Stimulated activated CD4-positive, alpha-beta T cell treated with anti-CD3 and anti-CD28 coated beads, Interleukin-4, amount 100 ng/mL, for 48 hours (primary cell): ENCODE data around the gene PRXL2B.
"Not testable (repeated sequence)": the region's sequence is repeated elsewhere in the genome, so short reads cannot be mapped to it uniquely, and the experiment has no call there.

ENCODE experiments used
- DNase-seq, 2 donors: peaks; one replicate each; pipeline ENCODE4 v3.0.0-alpha.2; 2020; ENCODE audit warnings: low read depth in 2 of 2

The PRXL2B gene, protein sequence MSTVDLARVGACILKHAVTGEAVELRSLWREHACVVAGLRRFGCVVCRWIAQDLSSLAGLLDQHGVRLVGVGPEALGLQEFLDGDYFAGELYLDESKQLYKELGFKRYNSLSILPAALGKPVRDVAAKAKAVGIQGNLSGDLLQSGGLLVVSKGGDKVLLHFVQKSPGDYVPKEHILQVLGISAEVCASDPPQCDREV

DNA sequence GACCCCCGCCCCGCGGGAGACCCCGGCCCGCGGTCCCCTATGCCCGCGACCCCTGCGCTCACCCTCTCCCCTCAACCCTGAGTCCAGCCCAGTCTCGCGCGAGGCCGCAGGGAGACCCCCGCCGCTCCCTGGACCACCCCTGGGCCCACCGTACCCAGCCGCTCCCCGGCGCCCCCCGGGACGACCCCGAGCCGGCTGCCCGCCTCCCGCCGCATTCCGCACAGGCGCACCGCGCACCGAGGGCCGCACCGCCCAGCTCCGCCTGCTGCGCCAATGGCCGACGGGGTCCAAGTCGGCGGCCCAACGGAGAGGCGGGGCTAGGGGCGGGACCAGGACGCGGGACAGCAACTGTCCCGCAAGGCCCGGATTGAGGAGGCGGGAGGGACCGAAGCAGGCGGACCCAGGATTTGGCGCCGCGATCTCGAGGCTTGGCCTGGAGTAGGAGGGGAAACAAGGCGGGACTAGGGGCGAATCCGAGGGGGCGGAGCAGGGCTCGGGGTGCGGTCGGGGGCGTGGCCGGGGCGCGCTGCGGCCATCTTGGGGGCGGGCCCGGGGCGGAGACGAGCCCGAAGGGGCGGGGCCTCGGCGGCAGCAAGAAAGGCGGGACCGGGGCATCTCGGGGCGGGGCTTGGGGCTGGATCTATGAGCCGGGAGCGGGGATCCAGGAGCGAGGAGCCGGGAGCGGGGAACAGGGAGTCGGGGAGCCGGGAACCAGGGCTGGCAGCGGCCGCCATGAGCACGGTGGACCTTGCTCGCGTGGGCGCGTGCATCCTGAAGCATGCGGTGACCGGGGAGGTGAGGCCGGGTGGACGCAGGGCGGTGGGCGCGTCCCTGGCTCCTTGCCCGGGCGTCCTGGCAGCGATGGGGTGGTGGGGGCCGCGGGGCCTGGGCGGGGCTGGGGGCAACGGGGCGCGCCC is at the start of gene PRXL2B:
Gene PRXL2B, plus strand, starts transcription at position 624 of the 917 bp plus-strand sequence. Its CDS starts 109 bp downstream, at position 733.
- peak; percentile 98 to 99 for DNase-seq

DNA sequence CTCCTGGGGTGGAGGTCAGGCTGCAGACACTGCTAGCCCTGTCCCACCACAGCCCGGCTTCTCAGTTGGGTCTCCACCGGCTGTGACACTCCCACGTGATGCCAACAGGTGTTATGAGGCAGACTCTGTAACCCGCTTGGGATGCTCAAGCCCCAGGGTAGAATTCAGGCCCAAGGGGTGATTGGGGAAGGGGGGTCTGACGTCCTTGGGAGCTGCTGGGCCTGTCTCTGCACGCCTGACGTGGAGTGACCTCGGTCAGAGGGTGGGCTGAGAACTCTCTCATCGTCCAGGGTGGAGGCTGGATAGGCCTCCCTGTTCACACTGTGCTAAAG is 48.8 kb upstream of the PRXL2B start:
- no peak for DNase-seq

DNA sequence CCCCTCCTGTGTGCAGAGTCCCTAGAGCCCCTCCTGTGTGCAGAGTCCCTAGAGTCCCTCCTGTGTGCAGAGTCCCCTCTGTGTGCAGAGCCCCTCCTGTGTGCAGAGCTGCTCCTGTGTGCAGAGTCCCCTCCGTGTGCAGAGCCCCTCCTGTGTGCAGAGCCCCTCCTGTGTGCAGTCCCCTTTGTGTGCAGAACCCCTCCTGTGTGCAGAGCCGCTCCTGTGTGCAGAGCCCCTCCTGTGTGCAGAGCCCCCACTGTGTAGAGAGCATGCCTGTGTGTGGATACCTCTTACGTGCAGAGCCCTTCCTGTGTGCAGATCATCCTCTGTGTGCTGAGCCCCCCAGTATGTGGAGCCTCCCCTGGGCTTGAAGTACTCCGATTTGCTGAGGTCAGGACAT is 48.2 kb upstream of the PRXL2B start:
- no peak for DNase-seq

DNA sequence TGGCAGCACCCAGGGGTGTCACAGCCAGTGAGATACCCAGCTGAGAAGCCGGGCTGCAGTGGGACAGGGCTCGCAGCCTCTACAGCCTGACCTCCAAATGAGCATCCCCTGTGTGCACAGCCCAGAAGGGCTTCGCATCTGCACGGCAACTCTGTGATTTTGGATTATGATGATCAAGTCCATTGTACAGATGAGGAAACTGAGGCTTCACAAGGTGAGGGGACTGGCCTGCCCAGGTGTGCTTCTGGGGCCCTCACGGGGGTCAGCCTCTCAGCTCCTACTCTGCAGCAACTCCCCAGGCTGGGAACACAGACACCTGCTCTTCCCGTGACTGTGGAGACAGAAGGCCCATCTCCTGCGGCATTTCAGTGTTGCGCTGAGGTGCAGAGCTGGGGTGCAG is 47.7 kb upstream of the PRXL2B start:
- DNase-seq: no peak

DNA sequence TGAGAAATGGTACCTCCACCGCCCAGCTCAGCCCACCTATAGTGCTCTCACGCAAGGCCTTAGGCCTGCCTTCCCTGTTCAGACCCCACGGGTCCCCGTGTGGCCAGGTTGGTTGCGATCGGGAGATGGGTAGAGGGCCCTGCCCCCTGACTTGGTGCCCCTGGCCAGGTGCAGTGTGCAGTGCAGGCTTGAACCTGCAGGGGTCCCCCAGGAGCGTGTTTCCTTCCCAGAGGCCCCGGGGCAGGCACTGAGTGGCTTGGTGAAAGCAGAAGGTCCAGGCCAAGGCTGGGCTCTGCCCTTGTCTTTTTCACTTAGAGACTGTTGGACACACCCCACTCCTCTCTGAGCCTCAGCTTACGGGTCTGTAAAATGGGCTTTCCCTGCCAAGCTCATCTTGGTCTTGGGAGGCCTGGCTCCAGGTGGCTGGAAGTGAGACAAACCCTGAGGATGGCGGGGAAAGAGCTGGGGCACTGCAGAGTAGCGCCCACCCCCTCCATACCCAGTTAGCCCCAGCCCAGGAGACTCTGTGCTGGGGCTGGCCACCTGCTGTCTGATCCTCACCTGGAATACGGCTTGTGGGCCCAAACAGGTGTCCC is 47.2 kb upstream of the PRXL2B start:
- DNase-seq: no peak

DNA sequence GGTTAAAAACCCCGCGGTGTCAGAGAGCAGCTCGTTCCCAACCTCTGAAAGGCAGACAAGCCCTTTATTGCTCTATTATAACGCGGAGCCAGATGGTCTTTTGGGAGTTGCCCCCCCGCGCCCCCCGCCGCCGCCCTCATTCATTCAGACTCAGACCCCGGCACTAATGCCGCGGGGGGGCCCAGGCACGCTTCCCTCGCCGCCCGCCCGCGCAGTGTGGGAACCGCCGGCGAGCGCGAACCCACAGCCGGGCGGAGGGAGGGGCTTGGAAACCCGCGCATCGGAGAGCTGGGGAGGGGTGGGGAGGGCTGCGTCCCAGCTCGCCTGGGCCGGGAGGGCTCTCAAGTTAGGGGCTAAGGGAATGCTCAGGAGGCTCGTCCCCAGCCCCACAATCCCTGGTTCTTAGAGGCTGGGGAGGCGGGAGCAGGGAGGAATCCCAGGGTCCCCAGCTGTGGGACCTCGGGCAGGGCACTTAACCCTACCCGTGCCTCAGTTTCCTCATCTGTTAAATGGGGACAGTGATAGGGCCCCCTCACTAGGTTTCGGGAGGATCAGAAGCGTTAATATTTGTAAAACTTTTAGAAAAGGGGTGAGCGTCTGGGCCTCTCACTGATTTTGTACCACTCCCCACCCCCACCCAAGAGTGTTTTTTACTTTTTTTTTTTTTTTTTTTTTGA is 45.6 kb upstream of the PRXL2B start:
- DNase-seq: no peak

DNA sequence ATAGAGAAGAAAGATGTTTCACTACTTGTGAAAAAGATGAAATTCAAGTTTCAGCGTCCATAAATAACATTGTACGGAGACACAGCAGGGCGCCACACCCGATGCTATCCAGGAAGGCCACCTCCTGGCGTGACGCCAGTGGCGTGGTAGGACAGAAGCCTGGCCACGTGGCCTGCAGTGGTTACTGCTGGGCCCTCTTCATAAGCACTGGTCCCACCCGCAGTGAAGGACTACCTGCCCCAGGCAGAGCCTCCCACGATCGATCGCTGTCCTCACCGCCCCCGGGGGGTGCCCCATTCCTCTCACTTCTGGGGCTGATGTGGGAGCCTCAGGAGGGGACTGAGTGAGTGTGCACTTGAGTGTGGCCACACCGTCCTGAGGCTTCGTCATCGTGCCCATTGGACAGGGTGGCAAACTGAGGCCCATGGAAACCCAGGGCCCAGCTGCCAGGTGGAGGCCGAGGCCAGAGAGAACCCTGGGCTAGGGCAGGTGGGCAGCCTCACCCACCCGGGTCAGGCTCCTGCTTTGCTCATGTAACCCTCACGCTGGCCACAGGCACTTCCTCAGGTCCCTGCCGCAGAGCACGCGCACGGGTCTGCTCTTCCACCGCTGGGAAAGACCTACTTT is 44.8 kb upstream of the PRXL2B start:
- no peak for DNase-seq

DNA sequence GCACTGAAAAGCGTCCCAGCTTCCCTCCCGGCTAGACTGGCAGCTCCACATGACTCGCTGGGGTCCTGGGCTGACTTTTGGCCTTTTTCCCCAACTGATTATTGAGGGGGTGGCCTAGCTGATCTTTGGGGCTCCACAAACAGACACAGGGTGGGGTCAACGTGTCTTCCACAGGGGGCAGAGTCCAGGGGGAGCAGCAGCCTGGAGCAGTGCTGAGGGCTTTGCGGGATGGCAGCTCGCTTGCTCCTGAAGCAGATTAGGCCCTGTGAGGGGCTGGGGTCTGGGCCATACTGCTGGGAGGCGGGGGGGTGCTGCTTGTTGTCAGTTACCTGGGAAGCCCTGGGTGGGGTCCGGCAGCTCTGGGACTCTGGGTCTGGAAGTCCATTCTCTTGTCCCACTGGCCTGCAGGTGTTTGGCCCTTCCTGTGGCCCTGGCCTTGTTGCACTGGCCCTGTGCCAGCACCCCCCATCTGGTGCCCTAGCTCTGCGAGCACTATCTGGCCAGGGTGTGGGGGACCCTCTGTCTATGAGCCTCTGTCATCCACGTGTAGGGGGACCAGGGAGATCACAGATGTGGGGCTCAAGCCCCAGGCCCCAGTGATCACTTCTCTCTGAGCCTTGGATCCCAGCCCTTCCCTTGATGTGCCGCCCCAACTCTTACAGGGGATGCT is 44.2 kb upstream of the PRXL2B start:
- no peak for DNase-seq

DNA sequence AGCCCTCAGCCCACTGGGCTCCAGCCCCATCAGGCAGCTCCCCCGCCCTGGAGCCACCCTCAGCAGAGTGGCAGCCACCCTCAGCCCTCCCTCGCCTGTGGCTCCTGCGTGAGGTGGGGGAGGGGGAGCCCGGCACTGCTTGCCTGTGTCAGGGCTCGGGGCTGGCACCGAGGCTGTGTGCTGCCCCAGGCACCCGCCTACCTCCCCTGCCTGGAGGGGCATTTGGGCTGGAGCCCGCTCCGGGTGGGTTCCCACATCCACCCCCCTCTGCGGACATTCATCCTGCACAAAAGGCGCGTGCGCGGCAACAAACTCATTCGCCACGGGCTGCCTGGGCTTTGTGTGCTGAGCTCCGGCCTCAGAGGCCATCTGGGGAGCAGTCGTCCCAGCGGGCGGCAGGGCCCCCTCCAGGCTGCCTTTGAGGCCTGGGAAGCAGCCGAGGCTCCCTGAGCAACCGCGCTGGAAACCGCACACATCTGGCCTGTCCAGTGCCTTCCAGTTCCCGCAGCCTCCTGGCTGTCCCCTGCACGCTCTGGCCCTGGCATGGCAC is 43.0 kb upstream of the PRXL2B start:
- DNase-seq: no peak

DNA sequence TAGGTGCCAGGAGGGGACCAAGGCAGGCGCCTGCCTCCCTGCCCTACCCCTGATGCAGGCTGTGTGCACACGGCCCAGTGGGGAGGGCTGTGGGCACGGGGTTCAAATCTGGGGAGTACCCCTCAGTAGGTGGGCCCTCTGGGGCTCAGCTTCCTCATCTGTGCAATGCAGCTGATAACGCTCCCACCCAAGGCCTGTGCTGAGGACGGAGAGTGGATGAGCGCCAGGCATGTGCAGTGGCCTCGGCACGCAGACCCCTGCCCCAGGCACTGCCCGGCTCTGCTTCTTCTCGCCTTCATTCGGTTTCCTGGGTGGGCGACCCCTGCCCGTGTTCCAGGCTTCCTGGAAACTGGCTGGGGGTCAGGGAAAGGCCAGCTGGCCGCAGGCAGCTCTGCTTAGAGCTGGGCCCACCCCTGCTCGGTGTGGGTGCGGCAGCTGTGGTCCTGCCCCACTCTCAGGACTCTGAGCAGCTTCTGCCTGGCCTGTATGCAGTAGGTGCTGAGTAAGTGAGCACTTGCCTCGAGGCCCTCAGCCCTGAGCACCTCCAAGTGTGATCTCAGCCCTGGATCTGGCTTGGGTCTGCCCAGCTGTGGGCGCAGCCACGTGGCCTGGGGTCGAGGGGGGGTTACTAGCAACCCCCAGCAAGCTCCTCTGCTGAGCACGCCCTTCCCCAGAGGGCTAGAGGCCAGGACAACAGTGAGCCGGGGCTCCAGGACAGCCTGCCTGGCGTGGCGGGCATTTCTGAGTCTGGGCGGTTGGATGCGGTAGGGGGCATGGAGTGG is 42.3 kb upstream of the PRXL2B start:
- no peak for DNase-seq

DNA sequence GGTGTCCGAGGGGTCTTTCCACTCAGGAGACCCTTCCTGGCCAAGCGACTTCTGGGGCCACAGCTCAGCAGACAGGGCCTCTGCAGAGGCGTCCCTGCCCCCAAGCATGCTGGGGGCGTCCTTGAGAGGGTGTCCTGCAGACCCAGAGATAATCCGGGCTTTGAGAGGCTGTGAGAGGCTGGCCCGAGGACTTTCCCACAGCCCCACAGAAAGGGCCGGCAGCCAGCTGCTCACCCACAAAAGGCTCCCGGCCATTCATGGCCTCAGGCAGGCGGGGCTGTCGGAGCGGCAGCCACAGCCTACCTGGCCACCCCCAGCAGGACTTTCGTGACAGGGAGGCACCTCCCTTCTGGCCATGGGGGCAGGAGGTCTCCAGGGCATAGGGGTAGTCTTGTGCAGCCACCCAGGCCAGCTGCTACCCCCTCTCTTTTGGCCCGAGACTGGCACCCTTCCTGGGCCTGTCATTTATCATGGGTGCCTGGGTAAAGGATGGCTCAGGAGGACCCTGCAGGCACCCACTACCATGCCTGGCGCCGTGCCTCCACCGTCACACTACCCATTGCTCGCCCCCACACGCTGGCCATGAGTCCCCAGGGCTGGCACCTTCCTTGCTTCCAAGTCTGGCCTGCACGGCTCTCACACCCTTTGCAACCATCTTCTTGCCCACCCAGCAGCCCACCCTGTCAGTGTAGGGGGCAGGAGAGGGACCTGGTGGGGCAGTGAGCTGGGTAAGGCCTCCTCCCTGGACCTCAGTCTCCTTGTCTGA is 41.5 kb upstream of the PRXL2B start:
- DNase-seq: no peak

DNA sequence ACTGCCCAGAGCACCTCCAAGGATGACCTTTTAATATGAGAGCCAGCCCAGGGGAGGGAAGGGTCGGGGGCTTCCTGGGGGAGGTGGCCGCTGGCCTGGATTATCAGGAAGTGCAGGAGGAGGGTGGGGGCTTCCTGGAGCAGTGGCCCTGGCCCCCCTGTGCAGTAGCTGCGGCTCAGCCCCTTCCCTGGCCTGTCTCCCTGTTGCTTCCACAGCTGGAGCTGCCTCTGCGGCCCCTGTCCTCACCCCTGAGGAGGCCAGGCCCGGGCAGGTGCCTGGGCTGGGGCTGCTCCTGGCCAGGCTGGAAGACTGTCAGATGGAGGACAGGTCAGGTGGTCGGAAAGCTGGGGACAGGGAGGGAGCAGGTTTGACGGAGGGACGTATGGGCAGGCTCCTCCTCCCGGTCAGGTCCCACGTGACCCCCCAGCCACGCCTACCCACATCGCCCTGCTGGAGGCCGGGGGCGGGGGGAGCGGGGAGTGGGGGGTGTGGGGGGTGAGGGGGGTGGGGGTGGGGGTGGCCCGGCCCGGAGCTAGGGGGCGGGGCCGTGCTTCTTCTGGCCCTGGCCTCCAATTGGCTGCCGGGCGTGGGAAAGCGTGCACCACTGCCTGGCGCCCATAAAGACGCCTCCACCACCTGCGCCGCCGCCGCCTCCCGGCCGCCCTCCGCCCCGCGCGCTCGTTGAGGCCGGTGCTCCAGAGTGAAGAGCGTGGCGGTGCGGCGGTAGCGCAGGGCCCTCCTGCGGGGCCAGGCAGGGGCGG is 40.6 kb upstream of the PRXL2B start:
- peak; percentile 74 to 79 for DNase-seq

DNA sequence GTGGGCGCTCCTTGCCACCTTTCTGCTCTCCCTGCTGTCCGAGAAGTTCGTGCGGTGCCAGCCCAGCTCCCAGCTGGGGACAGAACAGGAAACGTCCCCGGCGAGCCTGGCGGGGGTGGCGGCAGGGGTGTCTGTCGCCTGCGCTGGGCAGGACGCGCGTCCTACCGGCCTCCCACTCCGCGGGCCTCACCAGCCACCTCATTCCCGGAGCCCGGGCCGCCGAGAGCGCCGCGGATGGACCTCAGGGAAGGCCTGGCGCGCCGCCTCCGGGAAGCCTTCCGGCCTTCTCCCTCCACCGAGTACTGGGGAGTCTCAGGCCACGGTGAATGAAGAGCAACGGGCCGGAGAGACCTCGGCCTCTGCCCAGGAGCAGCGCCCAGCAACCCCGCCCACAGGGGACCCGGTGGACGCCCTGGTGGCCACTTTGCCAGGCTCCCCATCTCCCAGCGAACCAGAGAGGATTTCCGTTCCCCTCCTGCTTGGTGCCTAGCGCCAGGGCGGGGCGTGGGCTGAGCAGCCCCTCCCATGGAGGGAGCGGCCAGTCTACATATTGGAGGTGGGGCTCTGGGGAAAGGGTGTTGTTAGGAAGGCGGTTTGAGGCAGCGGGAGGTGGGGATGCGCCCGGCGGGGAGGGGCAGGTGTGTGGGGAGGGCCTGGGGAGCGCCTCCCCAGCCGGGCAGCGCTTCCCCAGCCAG is 39.9 kb upstream of the PRXL2B start:
- peak; percentile 76 to 78 for DNase-seq

DNA sequence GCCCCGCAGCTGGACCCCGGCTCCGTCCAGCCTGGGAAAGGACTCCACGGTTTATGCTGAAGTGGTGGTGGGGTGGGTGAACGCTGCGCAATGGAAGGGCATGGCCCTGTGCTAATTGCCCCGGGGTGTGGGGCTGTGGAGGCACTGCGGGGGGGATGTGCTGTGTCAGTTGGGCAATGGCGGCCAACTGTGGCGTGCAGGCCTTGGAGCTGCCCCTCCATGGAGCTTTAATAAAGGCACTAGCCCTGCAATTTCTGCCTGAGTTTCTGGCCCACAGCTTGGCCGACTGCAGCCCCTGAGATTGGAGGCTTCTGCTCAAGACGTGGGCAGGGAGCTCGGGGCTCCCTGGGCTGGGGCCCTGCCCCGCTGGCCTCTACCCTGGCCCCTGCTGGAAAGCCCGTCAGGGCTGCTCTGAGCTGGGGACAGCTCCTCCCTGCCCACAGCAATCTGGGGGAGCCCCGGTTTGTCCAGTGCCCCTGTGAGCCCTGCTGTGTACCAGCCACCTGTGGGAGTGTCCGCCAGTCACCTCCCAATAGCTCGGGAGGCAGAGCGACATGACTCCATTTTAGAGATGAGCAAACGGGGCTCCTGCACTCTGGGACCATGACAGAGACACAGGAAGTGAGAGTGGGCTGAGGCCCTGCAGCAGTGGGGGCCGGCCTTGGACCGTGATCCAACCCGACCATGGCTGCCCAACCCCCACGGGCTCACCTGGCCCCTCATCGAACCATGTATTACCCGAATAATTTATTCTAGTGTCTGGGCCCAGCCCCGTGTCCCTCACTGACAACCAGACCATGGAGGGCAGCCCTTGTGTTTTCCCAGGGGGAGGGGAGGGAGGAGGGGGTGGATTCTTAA is 39.1 kb upstream of the PRXL2B start:
- peak in 1 of 2 donors; percentile 49 for DNase-seq

DNA sequence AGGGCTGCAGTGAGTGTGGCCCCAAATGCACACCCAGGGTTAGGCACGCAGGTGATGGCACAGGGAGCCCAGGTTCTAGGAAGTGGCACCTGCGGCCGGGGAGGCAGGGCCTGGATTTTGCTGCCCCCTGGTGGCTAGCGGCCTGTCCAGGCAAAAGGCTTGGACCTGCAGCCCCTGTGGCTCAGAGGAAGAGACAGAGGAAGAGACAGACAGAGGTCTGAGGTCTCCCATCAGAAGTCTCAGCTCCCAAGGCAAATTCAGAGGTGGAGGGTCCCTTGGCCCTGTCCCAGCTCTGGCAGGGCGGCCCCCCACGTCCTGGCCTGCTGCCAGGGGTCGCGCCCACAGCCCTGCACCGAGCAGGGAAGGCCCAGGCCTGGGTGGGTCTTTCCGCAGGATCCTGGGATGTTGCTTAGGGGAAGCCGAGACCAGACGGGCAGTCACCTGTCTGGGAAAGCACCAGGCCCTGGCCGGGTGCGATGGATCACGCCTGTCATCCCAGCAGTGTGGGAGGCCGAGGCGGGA is 38.4 kb upstream of the PRXL2B start:
- DNase-seq: peak; percentile 80 to 82

DNA sequence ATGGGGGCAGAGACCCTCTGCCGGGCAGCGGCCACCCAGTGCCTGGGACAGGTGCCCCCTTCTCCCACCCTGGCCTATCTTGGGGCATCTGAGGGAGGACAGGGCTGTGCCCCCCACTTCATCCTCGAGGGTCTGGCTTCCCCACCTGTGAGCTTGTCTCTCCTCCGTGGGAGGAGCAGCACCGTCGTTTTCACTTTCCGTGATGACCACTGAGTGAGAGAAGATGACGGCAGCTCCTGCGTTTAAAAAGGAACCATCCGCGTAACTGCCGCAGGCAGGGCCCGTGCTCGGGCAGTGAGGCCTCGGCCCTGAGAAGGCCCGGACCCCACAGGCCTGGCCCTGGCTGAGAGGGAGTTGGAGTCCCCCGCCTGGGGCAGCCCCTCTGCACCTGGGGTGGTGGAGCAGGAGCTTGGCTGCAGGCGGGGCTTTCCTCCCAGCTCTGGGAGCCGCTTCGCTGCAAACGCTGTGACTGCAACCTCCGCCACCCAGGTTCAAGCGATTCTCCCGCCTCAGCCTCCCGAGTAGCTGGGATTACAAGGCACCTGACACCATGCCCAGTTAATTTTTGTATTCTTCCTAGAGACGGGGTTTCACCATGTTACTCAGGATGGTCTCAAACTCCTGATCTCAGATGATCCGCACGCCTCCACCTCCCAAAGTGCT is 37.1 kb upstream of the PRXL2B start:
- not testable (repeated sequence) for DNase-seq
